D721Med (cell line): ENCODE data around the gene NPAS2.

Experiments
- DNase-seq: peaks from one replicate; pipeline ENCODE4 v3.0.0; 2011; ENCODE audit warnings: low spot score; ENCODE audit not compliant: insufficient read length
- FAIRE-seq: peaks from 2 replicates; lab custom pipeline; 2011; peaks lifted over from hg19 to GRCh38; lab: Jason Lieb, UNC
- TF ChIP-seq, protein P1 (sequence below): IDR thresholded peaks from 2 replicates; pipeline ENCODE4 v1.5.1; 2012; ENCODE audit warnings: mild to moderate bottlenecking, control low read depth; ENCODE audit not compliant: insufficient read depth; ENCODE audit errors: missing control alignments

NPAS2 gene

GRCh38 chr2:100813527-100813926 is 6.4 kb upstream of the NPAS2 start:
- FAIRE-seq (no peak), DNase-seq (no peak)
- TF ChIP-seq, protein P1, sequence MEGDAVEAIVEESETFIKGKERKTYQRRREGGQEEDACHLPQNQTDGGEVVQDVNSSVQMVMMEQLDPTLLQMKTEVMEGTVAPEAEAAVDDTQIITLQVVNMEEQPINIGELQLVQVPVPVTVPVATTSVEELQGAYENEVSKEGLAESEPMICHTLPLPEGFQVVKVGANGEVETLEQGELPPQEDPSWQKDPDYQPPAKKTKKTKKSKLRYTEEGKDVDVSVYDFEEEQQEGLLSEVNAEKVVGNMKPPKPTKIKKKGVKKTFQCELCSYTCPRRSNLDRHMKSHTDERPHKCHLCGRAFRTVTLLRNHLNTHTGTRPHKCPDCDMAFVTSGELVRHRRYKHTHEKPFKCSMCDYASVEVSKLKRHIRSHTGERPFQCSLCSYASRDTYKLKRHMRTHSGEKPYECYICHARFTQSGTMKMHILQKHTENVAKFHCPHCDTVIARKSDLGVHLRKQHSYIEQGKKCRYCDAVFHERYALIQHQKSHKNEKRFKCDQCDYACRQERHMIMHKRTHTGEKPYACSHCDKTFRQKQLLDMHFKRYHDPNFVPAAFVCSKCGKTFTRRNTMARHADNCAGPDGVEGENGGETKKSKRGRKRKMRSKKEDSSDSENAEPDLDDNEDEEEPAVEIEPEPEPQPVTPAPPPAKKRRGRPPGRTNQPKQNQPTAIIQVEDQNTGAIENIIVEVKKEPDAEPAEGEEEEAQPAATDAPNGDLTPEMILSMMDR = no peak

DNA sequence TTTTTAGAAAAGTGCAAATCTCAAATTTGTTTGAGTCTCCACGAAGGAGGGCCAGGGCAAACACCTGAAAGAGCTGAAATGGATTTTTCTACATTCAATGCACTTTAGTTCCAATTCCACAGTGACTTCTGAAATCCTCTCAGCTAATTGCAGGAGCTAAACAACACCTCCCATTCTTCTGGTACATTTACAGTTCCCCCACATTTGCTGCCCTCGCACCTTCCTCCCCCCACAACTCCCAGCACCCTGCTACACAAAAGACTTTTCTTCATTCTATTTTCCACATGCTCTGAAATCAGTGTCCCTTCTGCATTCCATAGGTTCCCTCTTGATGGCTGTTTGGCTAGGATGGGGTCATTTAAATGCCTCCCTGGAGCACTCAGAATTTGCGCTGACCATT is 5.9 kb upstream of the NPAS2 start:
- FAIRE-seq (no peak), DNase-seq (no peak)
- TF ChIP-seq, protein P1 = no peak

- TF ChIP-seq, protein P1 = no peak
- no peak for FAIRE-seq
- no peak for DNase-seq
Observed at GRCh38 chr2:100814453-100814852, 5.5 kb upstream of the NPAS2 start.

GRCh38 chr2:100817388-100817985 is 2.5 kb upstream of the NPAS2 start:
- no peak for FAIRE-seq
- no peak for DNase-seq
- TF ChIP-seq, protein P1 = no peak

- DNase-seq = no peak
- TF ChIP-seq, protein P1 = no peak
- no peak for FAIRE-seq
Observed at GRCh38 chr2:100818003-100818605, 1.8 kb upstream of the NPAS2 start.

- DNase-seq = no peak
- TF ChIP-seq, protein P1 = no peak
- no peak for FAIRE-seq
Observed at GRCh38 chr2:100818606-100819369, 1.2 kb upstream of the NPAS2 start.

DNA sequence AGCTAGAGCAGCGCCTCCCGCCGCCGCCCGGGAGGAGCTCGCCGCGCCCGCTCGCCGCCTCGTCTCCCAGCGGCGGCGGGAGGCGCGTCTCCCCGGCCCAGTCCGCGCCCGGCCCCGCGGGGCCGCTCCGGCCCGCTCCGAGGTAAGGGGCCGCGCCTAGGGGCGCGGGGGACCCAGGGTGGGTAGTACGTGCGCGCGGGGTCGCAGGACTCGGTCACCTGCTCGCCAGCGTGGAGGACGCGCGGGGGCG is 259 bp downstream of the NPAS2 start:
- DNase-seq (no peak), FAIRE-seq (no peak)
- TF ChIP-seq, protein P1 = no peak
